Epithelial cell of esophagus (primary cell): ENCODE results near the gene JUP.
"Not testable (repeated sequence)": the region's sequence is repeated elsewhere in the genome, so short reads cannot be mapped to it uniquely, and the experiment has no call there.

Source experiments
- DNase-seq: peaks from one replicate; pipeline ENCODE4 v3.0.0; 2010; ENCODE audit warnings: low read depth
- H3K4me3 ChIP-seq: 2 replicates; pipeline ENCODE4 v1.5.1; 2011; ENCODE audit warnings: mild to moderate bottlenecking, low read length, control low read depth
- CTCF ChIP-seq: IDR thresholded peaks from 2 replicates; pipeline ENCODE4 v1.5.1; 2011; ENCODE audit warnings: low read depth, mild to moderate bottlenecking, low read length, control low read depth, inconsistent platforms; ENCODE audit not compliant: insufficient read depth; ENCODE audit errors: missing control alignments

The JUP gene

GRCh38 chr17:41784207-41784744, 2.2 kb downstream of the JUP start:
- no peak for TF ChIP-seq CTCF

GRCh38 chr17:41782142-41782541, 4.4 kb downstream of the JUP start:
- peak overlapping the region; percentile 98 for H3K4me3 ChIP-seq
- no peak for DNase-seq
- TF ChIP-seq CTCF: no peak

More at GRCh38 chr17:41784207-41784744, 2.2 kb downstream of the JUP start:
- H3K4me3 ChIP-seq: peak overlapping the region; percentile 98
- DNase-seq: peak; percentile 94

- TF ChIP-seq CTCF: no peak
- no peak for DNase-seq
- peak overlapping the region; percentile 98 for H3K4me3 ChIP-seq
Measured at GRCh38 chr17:41781404-41782110, 5.0 kb downstream of the JUP start.

- TF ChIP-seq CTCF: no peak
Measured at GRCh38 chr17:41779954-41780353, 6.6 kb downstream of the JUP start.

GRCh38 chr17:41777574-41778188, 8.8 kb downstream of the JUP start:
- no peak for TF ChIP-seq CTCF
- no peak overlapping the region for H3K4me3 ChIP-seq
- peak; percentile 47 for DNase-seq

More at GRCh38 chr17:41779954-41780353, 6.6 kb downstream of the JUP start:
- H3K4me3 ChIP-seq: peak overlapping the region; percentile 8
- no peak for DNase-seq

- no peak overlapping the region for H3K4me3 ChIP-seq
- peak; percentile 8 for DNase-seq
- TF ChIP-seq CTCF: peak; percentile 2
Measured at GRCh38 chr17:41777157-41777573, 9.3 kb downstream of the JUP start.

- not testable (repeated sequence) for H3K4me3 ChIP-seq, DNase-seq
Measured at GRCh38 chr17:41776262-41776900, 10.1 kb downstream of the JUP start.
